ENCODE data around the gene TP53RK.
A peak's percentile ranks its signal among the peaks of the same experiment; 100 is the strongest.

TP53RK gene

GRCh38 chr20:46690219-46691106 is 1.2 kb upstream of the TP53RK start:
- TF ChIP-seq EZH2phosphoT487 (IDR thresholded peaks at IDR 0.05; ENCODE audit: borderline replicate concordance, low read length) (no peak), CTCF (IDR thresholded peaks at IDR 0.05; ENCODE audit: low read depth, low read length, poor library complexity, severe bottlenecking) (no peak)
- Histone ChIP-seq H3K4me3 (ENCODE audit: low read length) (peak overlapping the region; percentile 79), H3K4me2 (ENCODE audit: low read length) (peak overlapping the region; percentile 78), H3K4me1 (ENCODE audit: control insufficient read depth, low read length) (peaks cover 48% of the 10 kb centered on the region), H3K27ac (ENCODE audit: low read depth, low read length) (no peak overlapping the region), H3F3A (ENCODE audit: control insufficient read depth, insufficient read depth) (0 out of 2 replicates have a peak, but pooled peaks cover 4% of the 10 kb centered on the region), H3K27me3 (ENCODE audit: control insufficient read depth, low read length) (no peaks in the 10 kb centered on the region), H3K9me2 (replicated peaks; ENCODE audit: control insufficient read depth, low read length) (no peaks in the 10 kb centered on the region), H3K9me3 (ENCODE audit: control insufficient read depth, insufficient read depth, low read length) (no peaks in the 10 kb centered on the region), H3K79me2 (ENCODE audit: control insufficient read depth, low read length) (peaks cover 40% of the 10 kb centered on the region), H3K36me3 (ENCODE audit: control insufficient read depth, low read length) (peaks cover 34% of the 10 kb centered on the region), H4K20me1 (ENCODE audit: control insufficient read depth, insufficient read depth, low read depth, low read length) (peaks cover 22% of the 10 kb centered on the region; the same call in 1 of the 2 replicates)

DNA sequence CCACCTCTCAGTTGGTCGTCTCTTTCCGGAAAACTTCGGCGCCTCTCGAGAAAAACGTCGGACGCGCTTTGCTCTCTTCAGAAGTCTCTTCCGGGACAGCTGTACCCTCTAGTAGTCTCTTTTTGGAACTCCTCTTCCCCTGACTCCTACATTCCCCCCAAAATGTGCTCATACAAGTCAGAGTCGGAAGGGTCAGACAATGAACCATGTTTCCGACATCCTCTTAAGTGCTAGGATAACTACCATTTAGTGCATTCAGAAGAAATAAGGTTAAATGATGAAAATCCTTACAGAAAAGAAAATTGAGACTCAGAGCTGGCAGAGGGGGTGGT is 476 bp upstream of the TP53RK start:
- Histone ChIP-seq H3K27me3 (ENCODE audit: control insufficient read depth, low read length) (no peaks in the 10 kb centered on the region), H3K4me3 (ENCODE audit: low read length) (peak overlapping the region; percentile 79), H3K79me2 (ENCODE audit: control insufficient read depth, low read length) (peaks cover 46% of the 10 kb centered on the region), H3K4me1 (ENCODE audit: control insufficient read depth, low read length) (peaks cover 47% of the 10 kb centered on the region), H4K20me1 (ENCODE audit: control insufficient read depth, insufficient read depth, low read depth, low read length) (peaks cover 22% of the 10 kb centered on the region; the same call in 1 of the 2 replicates), H3K9me2 (replicated peaks; ENCODE audit: control insufficient read depth, low read length) (no peaks in the 10 kb centered on the region), H3K4me2 (ENCODE audit: low read length) (peak overlapping the region; percentile 78), H3K9me3 (ENCODE audit: control insufficient read depth, insufficient read depth, low read length) (no peaks in the 10 kb centered on the region), H3F3A (ENCODE audit: control insufficient read depth, insufficient read depth) (0 out of 2 replicates have a peak, but pooled peaks cover 4% of the 10 kb centered on the region), H3K27ac (ENCODE audit: low read depth, low read length) (no peak overlapping the region), H3K36me3 (ENCODE audit: control insufficient read depth, low read length) (peaks cover 41% of the 10 kb centered on the region)
- no peak for TF ChIP-seq EZH2phosphoT487 (IDR thresholded peaks at IDR 0.05; ENCODE audit: borderline replicate concordance, low read length)
- no peak for TF ChIP-seq CTCF (IDR thresholded peaks at IDR 0.05; ENCODE audit: low read depth, low read length, poor library complexity, severe bottlenecking)

DNA sequence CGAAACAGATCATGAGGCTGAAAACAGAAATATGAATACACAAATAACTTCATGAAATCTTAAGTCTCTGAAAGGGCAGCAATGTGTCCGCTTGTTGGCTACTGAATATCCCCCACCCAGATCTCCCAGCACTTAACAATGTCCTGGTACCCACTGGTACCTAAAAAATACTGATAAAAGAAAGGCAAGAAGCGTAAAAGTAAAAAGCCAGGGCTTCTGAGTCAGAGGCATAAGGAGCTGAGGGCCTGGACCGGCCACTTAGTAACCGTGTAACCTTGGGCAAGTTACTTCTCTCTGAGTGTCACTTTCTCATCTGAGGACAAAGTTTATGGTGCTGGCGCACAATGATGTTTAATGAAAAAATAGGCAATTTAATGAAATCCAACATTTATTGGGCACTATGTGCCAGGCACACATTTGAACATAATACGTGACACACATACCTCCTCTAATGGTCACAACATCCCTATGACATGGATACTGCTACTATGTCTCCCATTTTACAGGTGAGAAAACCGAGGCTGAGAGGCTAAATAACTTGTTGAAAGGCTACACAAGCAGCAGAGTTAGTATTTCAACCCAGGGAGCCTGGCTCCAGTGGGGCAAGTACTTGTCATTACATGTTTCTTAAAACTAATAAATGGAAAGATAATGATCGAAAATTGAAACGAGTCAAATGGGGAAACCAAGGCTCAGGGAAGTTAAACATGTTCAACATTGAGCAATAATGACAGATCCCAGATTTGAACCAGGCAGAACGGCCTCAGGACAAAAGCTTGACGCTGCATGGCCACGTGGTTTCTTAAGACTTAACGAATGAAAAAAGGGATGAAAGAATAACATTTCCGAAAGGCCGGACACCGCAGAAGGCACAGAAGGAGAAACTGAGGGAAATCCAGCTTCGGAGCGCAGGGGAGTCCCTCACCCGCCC is 828 bp downstream of the TP53RK start:
- Histone ChIP-seq H3K9me2 (replicated peaks; ENCODE audit: control insufficient read depth, low read length) (no peaks in the 10 kb centered on the region), H3K27ac (ENCODE audit: low read depth, low read length) (peak overlapping the region; percentile 58), H3K36me3 (ENCODE audit: control insufficient read depth, low read length) (peaks cover 51% of the 10 kb centered on the region), H3K27me3 (ENCODE audit: control insufficient read depth, low read length) (no peaks in the 10 kb centered on the region), H3K9me3 (ENCODE audit: control insufficient read depth, insufficient read depth, low read length) (no peaks in the 10 kb centered on the region), H3K4me3 (ENCODE audit: low read length) (peak overlapping the region; percentile 79), H4K20me1 (ENCODE audit: control insufficient read depth, insufficient read depth, low read depth, low read length) (peaks cover 22% of the 10 kb centered on the region; the same call in 1 of the 2 replicates), H3K4me1 (ENCODE audit: control insufficient read depth, low read length) (peaks cover 40% of the 10 kb centered on the region), H3K79me2 (ENCODE audit: control insufficient read depth, low read length) (peaks cover 59% of the 10 kb centered on the region), H3F3A (ENCODE audit: control insufficient read depth, insufficient read depth) (peaks cover 4% of the 10 kb centered on the region; the same call in 1 of the 2 replicates), H3K4me2 (ENCODE audit: low read length) (peak overlapping the region; percentile 78)
- TF ChIP-seq CTCF (IDR thresholded peaks at IDR 0.05; ENCODE audit: low read depth, low read length, poor library complexity, severe bottlenecking) (no peak), EZH2phosphoT487 (IDR thresholded peaks at IDR 0.05; ENCODE audit: borderline replicate concordance, low read length) (no peak)

Data from DOHH2 (cell line).